Measurements from ENCODE around the gene LRRC71. TPM values are rescaled to one million over a fixed set of nuclear protein-coding genes. Genes with fewer than 3 reads are reported as not detected.

LRRC71 gene
- total and polyA plus RNA-seq, 10 of the 15 experiments (the other 5 are each of a cell fraction or from before 2014, with no cell fraction given), result not detected

DNA sequence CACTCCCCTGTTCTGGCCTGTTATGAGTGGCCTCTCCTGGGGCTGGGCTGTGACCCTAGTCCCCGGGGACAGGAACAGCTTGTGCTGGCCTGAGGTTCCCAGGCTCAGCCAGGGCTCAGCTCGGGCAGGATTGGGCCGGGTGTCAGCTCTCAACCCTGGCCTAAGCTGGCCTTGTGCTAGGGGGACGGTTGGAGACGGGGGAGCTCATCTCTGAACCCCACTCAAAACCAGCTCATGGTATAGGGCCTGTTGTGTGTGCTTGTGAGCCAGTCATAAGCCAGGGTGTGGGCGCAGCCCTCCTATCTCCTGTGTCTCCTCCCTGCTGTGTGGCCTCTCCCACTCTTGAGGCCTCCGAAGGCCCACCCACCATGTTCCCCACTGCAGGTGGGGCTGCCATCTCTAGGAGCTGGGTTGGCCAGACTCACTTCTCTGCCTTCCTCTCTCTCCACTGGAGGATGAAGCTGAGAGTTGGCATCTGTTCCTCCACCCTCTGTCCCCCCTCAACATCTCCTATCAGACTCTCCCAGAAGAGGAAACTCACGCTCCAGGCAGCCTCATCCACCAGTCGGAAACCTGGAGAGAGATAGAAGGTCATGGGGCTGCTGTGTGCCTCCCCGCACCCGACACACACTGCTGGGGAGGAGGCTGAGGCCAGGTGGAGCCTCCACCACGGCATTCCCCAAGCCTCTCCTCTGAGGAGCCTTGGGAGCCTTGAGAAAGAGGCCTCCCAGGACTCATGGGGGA, 25.5 kb upstream of the LRRC71 start:
- H3K4me2 ChIP-seq (ENCODE audit: control insufficient read depth, insufficient read depth), result no peak overlapping the region
- ChIA-PET POLR2A (no interaction called here), SMC1A (ENCODE audit: uncharacterized antibody, unreplicated experiment) (no interaction called here), CTCF (interaction anchor here (0.7 to 1.9 kb wide), 7 partner anchors 29 to 205 kb away, joined by 3 to 5 read pairs (median 3); partner anchors contain the start of gene NTRK1), RAD21 (ENCODE audit: unreplicated experiment) (interaction anchor here (0.7 kb wide), 1 partner anchor 179 kb away, joined by 4 read pairs; no protein-coding TSS in a partner anchor)
- H3K9me3 ChIP-seq (replicated peaks; ENCODE audit: control insufficient read depth, insufficient read depth, low read length), result no peaks in the 10 kb centered on the region
- WGBS (ENCODE audit: insufficient coverage, insufficient replicate concordance, low lambda C conversion rate, missing lambda C conversion rate), result 25% methylated on average over 12 of the region's 12 CpGs
- no peaks in the 10 kb centered on the region for H4K20me1 ChIP-seq (ENCODE audit: control insufficient read depth, insufficient read depth)
- intact Hi-C loops (cut with micrococcal nuclease; ENCODE audit: unreplicated experiment) (no loop called here), in situ Hi-C loops (cut with MboI) (no loop called here)
- H3K27ac ChIP-seq (ENCODE audit: control insufficient read depth, insufficient read depth), result no peak overlapping the region
- FAIRE-seq, result no peak
- no peak overlapping the region for H3K4me3 ChIP-seq
- ATAC-seq, result no peak
- BruUV-seq (replicated peaks), result no TSS peak
- H2AFZ ChIP-seq (ENCODE audit: control insufficient read depth, low read depth, low read length), result no peak overlapping the region
- no peaks in the 10 kb centered on the region for H3K36me3 ChIP-seq (ENCODE audit: control insufficient read depth in 2 of 2, insufficient read depth in 2 of 2, low read length in 1 of 2)
- no peak for DNase-seq (ENCODE audit: low read depth, low spot score)
- H3K4me1 ChIP-seq (ENCODE audit: control insufficient read depth, insufficient read depth, low read length), result no peaks in the 10 kb centered on the region
- peak; percentile 19 for TF ChIP-seq MEF2B (IDR thresholded peaks at IDR 0.05; ENCODE audit: partially characterized antibody, poor library complexity, severe bottlenecking)
- TF ChIP-seq, protein P1, sequence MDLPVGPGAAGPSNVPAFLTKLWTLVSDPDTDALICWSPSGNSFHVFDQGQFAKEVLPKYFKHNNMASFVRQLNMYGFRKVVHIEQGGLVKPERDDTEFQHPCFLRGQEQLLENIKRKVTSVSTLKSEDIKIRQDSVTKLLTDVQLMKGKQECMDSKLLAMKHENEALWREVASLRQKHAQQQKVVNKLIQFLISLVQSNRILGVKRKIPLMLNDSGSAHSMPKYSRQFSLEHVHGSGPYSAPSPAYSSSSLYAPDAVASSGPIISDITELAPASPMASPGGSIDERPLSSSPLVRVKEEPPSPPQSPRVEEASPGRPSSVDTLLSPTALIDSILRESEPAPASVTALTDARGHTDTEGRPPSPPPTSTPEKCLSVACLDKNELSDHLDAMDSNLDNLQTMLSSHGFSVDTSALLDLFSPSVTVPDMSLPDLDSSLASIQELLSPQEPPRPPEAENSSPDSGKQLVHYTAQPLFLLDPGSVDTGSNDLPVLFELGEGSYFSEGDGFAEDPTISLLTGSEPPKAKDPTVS (IDR thresholded peaks at IDR 0.05; ENCODE audit: low read depth, low read length), result no peak
- H3K27me3 ChIP-seq (replicated peaks in 1 of 2; ENCODE audit: control insufficient read depth in 2 of 2, insufficient read depth in 2 of 2, low read length in 1 of 2), result peaks cover 5 to 15% of the 10 kb centered on the region in 2 experiments
- H3K79me2 ChIP-seq (ENCODE audit: control insufficient read depth, insufficient read depth, low read length), result no peaks in the 10 kb centered on the region
- no peak overlapping the region for H3K9ac ChIP-seq (ENCODE audit: control insufficient read depth, insufficient read depth, low read length)

DNA sequence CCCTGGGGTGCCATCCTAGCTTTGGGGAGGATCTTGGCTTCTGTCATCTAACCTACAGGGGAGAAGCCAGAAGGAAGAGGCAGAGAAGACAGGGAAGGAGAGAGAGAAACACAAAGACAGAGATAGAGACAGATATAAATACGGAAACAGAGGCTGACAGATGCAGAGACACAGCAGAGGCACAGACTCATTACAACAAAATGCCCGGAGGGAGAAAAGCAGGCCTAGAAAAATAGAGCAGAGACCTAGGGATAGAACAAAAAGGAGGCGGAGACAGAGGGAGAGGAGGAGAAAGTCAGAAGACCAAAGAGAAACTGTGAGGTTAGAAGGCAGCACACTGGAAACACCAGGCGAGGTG, 25.0 kb upstream of the LRRC71 start:
- no TSS peak for BruUV-seq (replicated peaks)
- ATAC-seq (no peak), FAIRE-seq (no peak), DNase-seq (ENCODE audit: low read depth, low spot score) (no peak)
- SMC1A ChIA-PET (ENCODE audit: uncharacterized antibody, unreplicated experiment), result no interaction called here
- H3K4me3 ChIP-seq, result no peak overlapping the region
- H3K9ac ChIP-seq (ENCODE audit: control insufficient read depth, insufficient read depth, low read length), result no peak overlapping the region
- CTCF ChIA-PET, result interaction anchor here (1.0 to 1.9 kb wide), 5 partner anchors 36 to 206 kb away, joined by 3 to 5 read pairs (median 4); partner anchors contain the start of gene NTRK1
- peaks cover 5 to 15% of the 10 kb centered on the region in 2 experiments for H3K27me3 ChIP-seq (replicated peaks in 1 of 2; ENCODE audit: control insufficient read depth in 2 of 2, insufficient read depth in 2 of 2, low read length in 1 of 2)
- no peak overlapping the region for H3K27ac ChIP-seq (ENCODE audit: control insufficient read depth, insufficient read depth)
- H4K20me1 ChIP-seq (ENCODE audit: control insufficient read depth, insufficient read depth), result no peaks in the 10 kb centered on the region
- intact Hi-C loops (cut with micrococcal nuclease; ENCODE audit: unreplicated experiment) (no loop called here), in situ Hi-C loops (cut with MboI) (no loop called here)
- RAD21 ChIA-PET (ENCODE audit: unreplicated experiment), result no interaction called here
- 38% methylated on average over 4 of the region's 4 CpGs for WGBS (ENCODE audit: insufficient coverage, insufficient replicate concordance, low lambda C conversion rate, missing lambda C conversion rate)
- no peaks in the 10 kb centered on the region for H3K9me3 ChIP-seq (replicated peaks; ENCODE audit: control insufficient read depth, insufficient read depth, low read length)
- H3K4me1 ChIP-seq (ENCODE audit: control insufficient read depth, insufficient read depth, low read length), result no peaks in the 10 kb centered on the region
- no peak overlapping the region for H2AFZ ChIP-seq (ENCODE audit: control insufficient read depth, low read depth, low read length)
- POLR2A ChIA-PET, result no interaction called here
- H3K36me3 ChIP-seq (ENCODE audit: control insufficient read depth in 2 of 2, insufficient read depth in 2 of 2, low read length in 1 of 2), result no peaks in the 10 kb centered on the region
- H3K4me2 ChIP-seq (ENCODE audit: control insufficient read depth, insufficient read depth), result no peak overlapping the region
- H3K79me2 ChIP-seq (ENCODE audit: control insufficient read depth, insufficient read depth, low read length), result no peaks in the 10 kb centered on the region
- no peak for TF ChIP-seq SRF (IDR thresholded peaks at IDR 0.05; ENCODE audit: low read depth in 2 of 2, low read length in 2 of 2)
- TF ChIP-seq NFYA (IDR thresholded peaks at IDR 0.05; ENCODE audit: borderline replicate concordance, low read depth, low read length), result no peak
- no peak for TF ChIP-seq CREB1 (IDR thresholded peaks at IDR 0.05; ENCODE audit: low read depth)
- TF ChIP-seq, protein P2, sequence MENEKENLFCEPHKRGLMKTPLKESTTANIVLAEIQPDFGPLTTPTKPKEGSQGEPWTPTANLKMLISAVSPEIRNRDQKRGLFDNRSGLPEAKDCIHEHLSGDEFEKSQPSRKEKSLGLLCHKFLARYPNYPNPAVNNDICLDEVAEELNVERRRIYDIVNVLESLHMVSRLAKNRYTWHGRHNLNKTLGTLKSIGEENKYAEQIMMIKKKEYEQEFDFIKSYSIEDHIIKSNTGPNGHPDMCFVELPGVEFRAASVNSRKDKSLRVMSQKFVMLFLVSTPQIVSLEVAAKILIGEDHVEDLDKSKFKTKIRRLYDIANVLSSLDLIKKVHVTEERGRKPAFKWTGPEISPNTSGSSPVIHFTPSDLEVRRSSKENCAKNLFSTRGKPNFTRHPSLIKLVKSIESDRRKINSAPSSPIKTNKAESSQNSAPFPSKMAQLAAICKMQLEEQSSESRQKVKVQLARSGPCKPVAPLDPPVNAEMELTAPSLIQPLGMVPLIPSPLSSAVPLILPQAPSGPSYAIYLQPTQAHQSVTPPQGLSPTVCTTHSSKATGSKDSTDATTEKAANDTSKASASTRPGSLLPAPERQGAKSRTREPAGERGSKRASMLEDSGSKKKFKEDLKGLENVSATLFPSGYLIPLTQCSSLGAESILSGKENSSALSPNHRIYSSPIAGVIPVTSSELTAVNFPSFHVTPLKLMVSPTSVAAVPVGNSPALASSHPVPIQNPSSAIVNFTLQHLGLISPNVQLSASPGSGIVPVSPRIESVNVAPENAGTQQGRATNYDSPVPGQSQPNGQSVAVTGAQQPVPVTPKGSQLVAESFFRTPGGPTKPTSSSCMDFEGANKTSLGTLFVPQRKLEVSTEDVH (IDR thresholded peaks at IDR 0.05; ENCODE audit: low read depth, partially characterized antibody), result no peak
- TF ChIP-seq EGR1 (IDR thresholded peaks at IDR 0.05; ENCODE audit: borderline replicate concordance in 1 of 2, low read depth in 2 of 2, low read length in 2 of 2), result no peak
- TF ChIP-seq, protein P3, sequence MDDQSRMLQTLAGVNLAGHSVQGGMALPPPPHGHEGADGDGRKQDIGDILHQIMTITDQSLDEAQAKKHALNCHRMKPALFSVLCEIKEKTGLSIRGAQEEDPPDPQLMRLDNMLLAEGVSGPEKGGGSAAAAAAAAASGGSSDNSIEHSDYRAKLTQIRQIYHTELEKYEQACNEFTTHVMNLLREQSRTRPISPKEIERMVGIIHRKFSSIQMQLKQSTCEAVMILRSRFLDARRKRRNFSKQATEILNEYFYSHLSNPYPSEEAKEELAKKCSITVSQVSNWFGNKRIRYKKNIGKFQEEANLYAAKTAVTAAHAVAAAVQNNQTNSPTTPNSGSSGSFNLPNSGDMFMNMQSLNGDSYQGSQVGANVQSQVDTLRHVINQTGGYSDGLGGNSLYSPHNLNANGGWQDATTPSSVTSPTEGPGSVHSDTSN (IDR thresholded peaks at IDR 0.05; ENCODE audit: insufficient replicate concordance, low read depth, low read length), result no peak
- no peak for TF ChIP-seq ZNF384 (IDR thresholded peaks at IDR 0.05; ENCODE audit: borderline replicate concordance, low read depth, low read length)

Measured in GM12878 (cell line).